B cell (primary cell): Measurements from ENCODE around the gene CLEC4E.

Experiments used
- CTCF ChIP-seq: fragments of 200-600 bp; IDR thresholded peaks from one replicate; pipeline ENCODE4 v1.8.0; 2022; ENCODE audit warnings: antibody characterized with exemption, mild to moderate bottlenecking
- EZH2 ChIP-seq: IDR thresholded peaks from 2 replicates; pipeline ENCODE4 v1.6.1; 2012; ENCODE audit warnings: borderline replicate concordance, low read depth, mild to moderate bottlenecking, moderate library complexity, low read length; ENCODE audit not compliant: insufficient read depth, poor library complexity, severe bottlenecking

DNA sequence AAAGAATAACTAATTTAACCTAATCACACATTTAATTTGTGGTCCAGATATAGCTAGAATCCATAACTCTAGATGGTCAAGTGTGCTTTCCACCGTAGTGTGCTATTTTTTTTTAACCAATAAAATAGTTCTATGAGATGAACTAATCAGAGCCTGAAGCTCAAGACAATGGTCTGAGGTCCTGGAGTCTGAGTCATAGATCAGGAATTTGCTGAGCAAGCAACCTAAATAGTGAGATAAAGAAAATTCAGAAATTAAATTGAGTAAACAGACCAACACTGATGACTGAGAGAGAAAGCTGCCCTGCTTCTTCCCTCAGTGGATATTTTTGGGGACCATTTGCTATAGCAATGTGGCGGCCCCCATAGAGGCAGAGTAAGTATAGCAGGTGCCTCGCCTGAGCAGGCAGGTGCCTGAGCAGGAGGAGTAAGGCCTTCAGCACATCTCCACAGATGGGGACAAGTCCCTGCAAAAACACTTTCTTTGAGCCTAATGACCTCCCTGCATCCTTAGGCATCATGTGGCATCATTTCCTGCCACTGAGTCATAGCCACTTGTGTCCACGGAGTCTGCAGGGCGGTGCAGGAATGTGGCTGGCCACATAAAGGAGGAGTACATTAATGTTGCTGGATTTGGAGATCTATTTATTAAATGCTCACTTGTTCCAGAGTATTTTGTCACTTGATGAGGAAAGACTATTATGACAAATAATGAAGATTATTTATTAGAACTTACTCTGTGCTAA, 13.9 kb upstream of the CLEC4E start:
- TF ChIP-seq EZH2: no peak
- TF ChIP-seq CTCF: no peak
